ENCODE data around the gene SMAD3. TPM values are rescaled to one million over a fixed set of nuclear protein-coding genes. Genes with fewer than 3 reads are reported as not detected.

SMAD3 gene
- total RNA-seq, 1 donor from 2014 or later, result 25.7 TPM

DNA sequence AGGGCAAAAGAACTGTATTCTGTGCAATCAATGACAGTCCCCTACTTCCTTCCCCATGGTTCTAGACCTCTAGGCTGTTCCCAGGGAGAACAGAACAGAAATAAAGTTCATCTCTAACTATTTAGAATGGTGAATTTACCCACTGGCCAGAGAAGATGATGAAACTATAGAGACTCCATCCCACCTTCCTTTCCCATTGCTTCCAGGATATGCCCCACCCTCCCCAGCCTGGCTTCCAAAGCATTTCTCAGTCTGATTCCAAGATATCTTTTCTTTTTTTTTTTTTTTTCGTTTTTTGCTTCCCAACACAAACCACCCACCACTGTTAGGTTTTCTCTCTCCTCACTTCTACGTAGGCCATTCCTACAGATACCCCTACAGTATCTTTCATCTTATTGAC is 25.1 kb upstream of the SMAD3 start:
- ATAC-seq (no peak), DNase-seq (no peak)
- intact Hi-C loops (cut with DNase I), result no loop called here
- H3K27me3 ChIP-seq (ENCODE audit: low read depth), result no peaks in the 10 kb centered on the region
- no peak overlapping the region for H3K27ac ChIP-seq
- H3K4me1 ChIP-seq, result peaks cover 8% of the 10 kb centered on the region
- H3K4me3 ChIP-seq, result no peak overlapping the region
- no peaks in the 10 kb centered on the region for H3K9me3 ChIP-seq
- TF ChIP-seq, protein P1, sequence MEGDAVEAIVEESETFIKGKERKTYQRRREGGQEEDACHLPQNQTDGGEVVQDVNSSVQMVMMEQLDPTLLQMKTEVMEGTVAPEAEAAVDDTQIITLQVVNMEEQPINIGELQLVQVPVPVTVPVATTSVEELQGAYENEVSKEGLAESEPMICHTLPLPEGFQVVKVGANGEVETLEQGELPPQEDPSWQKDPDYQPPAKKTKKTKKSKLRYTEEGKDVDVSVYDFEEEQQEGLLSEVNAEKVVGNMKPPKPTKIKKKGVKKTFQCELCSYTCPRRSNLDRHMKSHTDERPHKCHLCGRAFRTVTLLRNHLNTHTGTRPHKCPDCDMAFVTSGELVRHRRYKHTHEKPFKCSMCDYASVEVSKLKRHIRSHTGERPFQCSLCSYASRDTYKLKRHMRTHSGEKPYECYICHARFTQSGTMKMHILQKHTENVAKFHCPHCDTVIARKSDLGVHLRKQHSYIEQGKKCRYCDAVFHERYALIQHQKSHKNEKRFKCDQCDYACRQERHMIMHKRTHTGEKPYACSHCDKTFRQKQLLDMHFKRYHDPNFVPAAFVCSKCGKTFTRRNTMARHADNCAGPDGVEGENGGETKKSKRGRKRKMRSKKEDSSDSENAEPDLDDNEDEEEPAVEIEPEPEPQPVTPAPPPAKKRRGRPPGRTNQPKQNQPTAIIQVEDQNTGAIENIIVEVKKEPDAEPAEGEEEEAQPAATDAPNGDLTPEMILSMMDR (IDR thresholded peaks at IDR 0.05), result no peak
- H3K36me3 ChIP-seq, result no peaks in the 10 kb centered on the region

DNA sequence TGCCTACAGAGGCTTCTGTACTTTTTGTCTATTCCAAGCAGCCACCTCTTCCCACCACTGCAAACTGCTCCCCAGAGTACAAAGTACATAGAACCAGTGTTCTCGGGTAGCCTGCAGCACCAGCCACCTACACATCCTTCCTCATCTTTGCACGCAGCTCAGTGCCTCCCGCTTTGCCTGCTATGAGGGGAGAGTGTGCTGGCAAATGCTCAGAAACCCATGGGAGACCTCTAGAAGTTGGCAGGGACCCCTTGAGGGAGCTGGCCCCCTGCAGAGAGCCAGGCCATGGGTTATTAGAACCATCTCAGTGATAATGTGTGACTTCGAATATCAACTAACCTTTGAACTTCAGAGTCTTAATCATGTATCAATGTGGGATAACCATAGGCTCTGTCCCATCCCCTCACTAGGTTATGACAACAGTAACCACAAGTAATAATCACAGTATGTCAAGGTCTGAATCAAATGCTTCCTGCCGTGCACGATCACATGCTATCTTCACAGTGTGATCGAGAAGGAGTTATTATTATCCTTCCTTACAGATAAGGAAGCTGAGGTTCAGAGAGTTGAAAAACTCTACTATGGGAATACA is 22.8 kb upstream of the SMAD3 start:
- H3K4me3 ChIP-seq, result no peak overlapping the region
- intact Hi-C loops (cut with DNase I), result no loop called here
- H3K27me3 ChIP-seq (ENCODE audit: low read depth), result no peaks in the 10 kb centered on the region
- peaks cover 8% of the 10 kb centered on the region for H3K4me1 ChIP-seq
- no peaks in the 10 kb centered on the region for H3K9me3 ChIP-seq
- TF ChIP-seq, protein P1 (IDR thresholded peaks at IDR 0.05), result no peak
- ATAC-seq, result no peak
- H3K36me3 ChIP-seq, result no peaks in the 10 kb centered on the region
- no peak for DNase-seq
- H3K27ac ChIP-seq, result no peak overlapping the region

DNA sequence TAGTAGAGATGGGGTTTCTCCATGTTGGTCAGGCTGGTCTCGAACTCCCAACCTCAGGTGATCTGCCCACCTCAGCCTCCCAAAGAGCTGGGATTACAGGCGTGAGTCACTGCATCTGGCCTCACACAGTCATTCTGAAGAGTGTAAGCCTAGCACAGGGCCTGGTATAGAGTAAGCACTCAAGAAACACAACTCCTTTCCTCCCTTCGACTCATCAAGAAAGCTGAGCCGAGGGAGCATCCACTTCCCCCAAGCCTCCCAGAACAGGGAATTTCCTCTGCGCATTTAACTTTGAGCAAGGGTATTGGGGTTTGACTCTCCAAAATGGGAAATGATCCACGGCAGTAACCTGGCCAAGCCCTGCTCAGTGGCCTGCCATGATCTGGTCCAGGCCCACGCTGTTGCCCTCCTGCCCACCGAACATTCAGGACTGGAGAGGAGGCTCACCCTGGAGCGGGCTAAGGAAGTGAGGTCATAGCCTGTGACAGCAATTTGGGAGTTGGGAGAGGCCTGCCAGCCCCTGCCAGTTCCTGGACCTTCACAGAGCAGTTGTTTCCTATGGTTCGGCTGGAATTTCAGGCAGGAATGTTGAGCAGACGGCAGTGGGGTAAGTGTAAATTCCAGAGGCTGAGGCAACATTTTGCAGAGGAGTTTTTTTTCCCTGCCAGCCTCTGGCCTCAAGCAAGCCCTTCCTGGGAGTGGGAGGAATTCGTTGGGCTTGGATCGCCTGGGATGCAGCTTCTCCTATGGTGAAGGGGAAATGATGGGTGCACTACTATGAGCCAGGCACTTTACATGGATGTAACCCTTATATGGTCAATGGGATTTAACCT is 21.2 kb upstream of the SMAD3 start:
- peaks cover 22% of the 10 kb centered on the region for H3K4me1 ChIP-seq
- peak; percentile 39 to 55 for ATAC-seq
- DNase-seq, result no peak
- intact Hi-C loops (cut with DNase I), result no loop called here
- TF ChIP-seq, protein P1 (IDR thresholded peaks at IDR 0.05), result no peak
- no peaks in the 10 kb centered on the region for H3K9me3 ChIP-seq
- no peak overlapping the region for H3K4me3 ChIP-seq
- H3K36me3 ChIP-seq, result no peaks in the 10 kb centered on the region
- no peaks in the 10 kb centered on the region for H3K27me3 ChIP-seq (ENCODE audit: low read depth)
- peak overlapping the region; percentile 76 for H3K27ac ChIP-seq

DNA sequence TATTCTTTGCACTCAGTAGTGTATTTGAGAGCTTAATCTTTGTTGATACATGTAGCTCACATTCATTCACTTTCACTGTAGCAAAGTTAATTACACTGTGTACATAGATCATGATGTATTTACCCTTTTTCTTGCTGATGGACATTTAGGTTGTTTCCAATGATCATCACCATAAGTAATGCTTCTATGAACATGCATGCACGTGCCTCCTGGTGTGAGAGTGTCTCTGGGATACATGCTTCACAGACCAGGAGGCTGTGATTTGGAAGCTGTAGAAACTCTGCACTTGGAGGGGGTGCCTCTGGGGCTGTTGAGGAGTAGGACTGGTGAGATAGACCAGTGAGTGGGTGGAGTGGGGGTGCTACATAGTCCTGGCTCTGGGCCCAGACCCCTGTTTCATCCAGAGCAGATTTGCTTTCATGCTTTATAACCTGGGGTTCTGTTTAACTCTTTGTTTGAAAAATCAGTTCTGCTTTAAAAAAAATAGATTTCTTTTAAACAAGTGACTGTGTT is 18.2 kb upstream of the SMAD3 start:
- H3K36me3 ChIP-seq, result no peaks in the 10 kb centered on the region
- H3K4me1 ChIP-seq, result peaks cover 50% of the 10 kb centered on the region

More for the DNA sequence above, 18.2 kb upstream of the SMAD3 start:
- intact Hi-C loops (cut with DNase I), result no loop called here
- H3K4me3 ChIP-seq, result no peak overlapping the region
- H3K9me3 ChIP-seq, result no peaks in the 10 kb centered on the region
- H3K27ac ChIP-seq, result no peak overlapping the region
- TF ChIP-seq, protein P1 (IDR thresholded peaks at IDR 0.05), result no peak
- ATAC-seq (no peak), DNase-seq (no peak)
- no peaks in the 10 kb centered on the region for H3K27me3 ChIP-seq (ENCODE audit: low read depth)

All from lower lobe of right lung (tissue), 2 donors.